ENCODE results near the gene HHLA2.

- TF ChIP-seq CTCF (IDR thresholded peaks at IDR 0.05; ENCODE audit: low read length) (no peak), EZH2 (IDR thresholded peaks at IDR 0.05; ENCODE audit: borderline replicate concordance, low read length) (no peak)
Observed at GRCh38 chr3:108297647-108298046, 1.3 kb downstream of the HHLA2 start.
